ENCODE data around the gene GAGE10.

DNA sequence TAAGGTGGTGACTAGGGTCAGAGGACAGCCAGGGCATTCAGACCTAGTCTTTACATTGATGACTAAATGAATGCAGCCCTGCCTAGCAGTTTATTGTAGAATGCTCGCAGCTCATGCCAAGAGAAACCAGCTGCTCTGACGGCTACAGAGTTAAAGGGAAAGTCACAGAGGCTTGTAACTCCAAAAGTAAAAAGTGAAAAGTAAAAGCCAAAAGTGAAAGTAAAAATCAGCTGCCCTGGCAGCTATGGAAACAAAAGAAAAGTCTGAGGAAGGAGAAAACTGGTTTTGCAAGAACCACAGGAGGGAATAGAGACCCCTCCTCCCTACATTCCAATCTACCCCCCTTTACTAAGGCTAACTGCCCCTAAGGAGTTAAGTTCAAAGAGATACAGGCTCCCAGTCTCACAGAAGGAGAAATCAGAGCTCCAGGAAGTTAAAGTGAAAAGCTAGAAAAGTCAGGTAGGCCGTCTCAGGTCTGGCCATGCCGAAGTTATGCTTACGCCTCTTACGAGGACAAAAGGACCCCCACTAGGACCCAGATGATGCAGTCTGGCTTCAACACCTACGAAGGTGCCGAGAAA is 6.0 kb downstream of the GAGE10 start:
- no peak for TF ChIP-seq CTCF (IDR thresholded peaks at IDR 0.05)
- no peak for TF ChIP-seq POLR2AphosphoS5 (IDR thresholded peaks at IDR 0.05)
- TF ChIP-seq POLR2A (IDR thresholded peaks at IDR 0.05; ENCODE audit: low read depth), result no peak
- no peak for TF ChIP-seq EP300 (IDR thresholded peaks at IDR 0.05)
